ENCODE data around the gene PRICKLE2.

- TF ChIP-seq CTCF (IDR thresholded peaks at IDR 0.05) (no peak), POLR2A (IDR thresholded peaks at IDR 0.05) (no peak)
These were observed 45.6 kb upstream of the PRICKLE2 start for GRCh38 chr3:64270866-64271260.

Measured in body of pancreas (tissue), 4 donors.